Stimulated activated CD4-positive, alpha-beta T cell treated with anti-CD3 and anti-CD28 coated beads, Interleukin-2, amount 100 ng/mL, for 48 hours (primary cell): Measurements from ENCODE around the gene MARCHF10.
"Not testable (repeated sequence)": the region's sequence is repeated elsewhere in the genome, so short reads cannot be mapped to it uniquely, and the experiment has no call there.

Experiments used
- DNase-seq, 2 donors: peaks; one replicate each; pipeline ENCODE4 v3.0.0-alpha.2; 2020

The MARCHF10 gene

GRCh38 chr17:62693616-62694409 lies 114.3 kb downstream of the MARCHF10 start:
- DNase-seq: no peak

GRCh38 chr17:62692721-62693431 lies 115.2 kb downstream of the MARCHF10 start:
- no peak for DNase-seq

- DNase-seq: no peak
These were observed 115.9 kb downstream of the MARCHF10 start for GRCh38 chr17:62692159-62692651.

DNA sequence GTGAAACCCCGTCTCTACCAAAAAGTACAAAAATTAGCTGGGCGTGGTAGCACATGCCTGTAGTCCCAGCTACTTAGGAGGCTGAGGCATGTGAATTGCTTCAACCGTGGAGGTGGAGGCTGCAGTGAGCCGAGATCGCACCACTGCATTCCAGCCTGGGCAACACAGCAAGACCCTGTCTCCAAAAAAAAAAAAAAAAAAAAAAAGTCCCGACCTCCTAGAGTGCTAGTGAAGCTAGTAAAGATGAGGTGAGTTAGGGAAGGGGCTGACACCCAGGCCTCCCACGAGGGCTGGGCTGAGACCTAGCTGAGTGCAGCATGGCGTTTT lies 116.6 kb downstream of the MARCHF10 start:
- not testable (repeated sequence) for DNase-seq

DNA sequence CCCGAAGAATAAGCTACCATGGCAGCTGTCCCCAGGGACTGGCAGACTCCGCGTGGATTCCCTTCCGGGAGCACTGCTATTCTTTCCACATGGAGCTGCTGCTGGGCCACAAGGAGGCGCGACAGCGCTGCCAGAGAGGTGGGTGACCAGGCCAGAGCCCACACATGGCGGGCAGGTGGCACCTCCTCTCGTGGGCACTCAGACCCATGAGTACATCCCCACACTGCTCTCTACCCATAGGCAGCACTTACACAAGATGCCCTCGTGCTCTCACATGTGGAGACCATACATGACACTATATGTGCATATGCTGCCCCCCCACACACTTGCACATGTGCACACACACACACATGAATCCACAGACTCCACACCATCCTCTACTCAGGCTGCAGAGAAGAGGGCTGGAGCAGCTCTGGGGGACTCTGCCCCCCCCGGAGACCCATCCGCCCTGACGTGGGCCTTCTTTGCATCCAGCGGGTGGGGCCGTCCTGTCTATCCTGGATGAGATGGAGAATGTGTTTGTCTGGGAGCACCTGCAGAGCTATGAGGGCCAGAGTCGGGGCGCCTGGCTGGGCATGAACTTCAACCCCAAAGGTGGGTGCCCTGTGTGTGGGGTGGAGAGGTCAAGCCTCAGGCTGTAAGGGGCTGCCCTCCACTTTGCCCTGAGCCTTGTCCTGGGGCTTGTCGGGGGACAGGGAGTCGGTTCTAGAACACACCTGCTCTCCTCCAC lies 117.8 kb downstream of the MARCHF10 start:
- no peak for DNase-seq

GRCh38 chr17:62689441-62690167 lies 118.5 kb downstream of the MARCHF10 start:
- DNase-seq: no peak

DNA sequence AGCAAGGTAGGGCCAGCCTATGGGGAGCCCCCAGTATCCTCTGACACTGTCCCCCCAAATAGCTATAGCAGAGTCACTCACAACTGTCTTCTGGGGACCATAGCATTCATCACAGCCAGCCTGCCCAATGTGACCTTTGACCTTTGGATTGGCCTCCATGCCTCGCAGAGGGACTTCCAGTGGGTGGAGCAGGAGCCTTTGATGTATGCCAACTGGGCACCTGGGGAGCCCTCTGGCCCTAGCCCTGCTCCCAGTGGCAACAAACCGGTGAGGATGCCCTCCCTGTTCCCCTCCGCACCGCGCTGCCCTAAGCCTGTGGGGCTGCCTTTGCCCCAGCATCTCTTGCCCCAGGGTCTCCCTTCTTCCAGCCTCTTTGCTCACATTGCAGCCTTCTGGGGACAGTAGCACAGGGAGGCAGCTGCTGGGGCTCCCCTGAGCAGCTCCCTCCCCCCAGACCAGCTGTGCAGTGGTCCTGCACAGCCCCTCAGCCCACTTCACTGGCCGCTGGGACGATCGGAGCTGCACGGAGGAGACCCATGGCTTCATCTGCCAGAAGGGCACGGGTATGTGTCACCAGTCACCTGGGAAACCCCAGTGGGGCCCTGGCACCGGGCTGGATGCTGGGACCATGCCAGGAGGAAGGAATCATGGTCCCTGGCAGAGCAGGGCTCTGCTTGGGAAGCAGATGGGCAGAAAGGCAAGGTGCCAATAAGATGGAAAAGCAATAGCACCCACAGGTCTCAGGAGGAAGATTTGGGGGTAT lies 119.5 kb downstream of the MARCHF10 start:
- DNase-seq: no peak

DNA sequence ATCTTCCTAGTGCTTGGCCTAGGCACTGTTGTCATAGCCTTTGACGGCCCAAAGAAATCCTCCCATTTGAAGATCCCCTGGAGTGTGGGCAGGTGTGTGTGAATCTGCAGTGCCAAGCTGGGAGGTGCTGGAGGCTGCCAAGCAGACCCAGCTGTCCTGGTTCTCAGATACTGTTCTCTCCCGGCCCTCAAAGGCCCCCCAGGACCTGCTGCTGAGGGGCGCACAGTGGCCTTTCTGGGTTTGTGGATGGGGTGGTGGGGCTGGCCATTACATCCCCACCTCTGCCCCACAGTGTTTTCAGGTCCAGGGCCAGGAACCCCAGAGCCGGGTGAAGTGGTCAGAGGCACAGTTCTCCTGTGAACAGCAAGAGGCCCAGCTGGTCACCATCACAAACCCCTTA lies 120.1 kb downstream of the MARCHF10 start:
- no peak for DNase-seq

DNA sequence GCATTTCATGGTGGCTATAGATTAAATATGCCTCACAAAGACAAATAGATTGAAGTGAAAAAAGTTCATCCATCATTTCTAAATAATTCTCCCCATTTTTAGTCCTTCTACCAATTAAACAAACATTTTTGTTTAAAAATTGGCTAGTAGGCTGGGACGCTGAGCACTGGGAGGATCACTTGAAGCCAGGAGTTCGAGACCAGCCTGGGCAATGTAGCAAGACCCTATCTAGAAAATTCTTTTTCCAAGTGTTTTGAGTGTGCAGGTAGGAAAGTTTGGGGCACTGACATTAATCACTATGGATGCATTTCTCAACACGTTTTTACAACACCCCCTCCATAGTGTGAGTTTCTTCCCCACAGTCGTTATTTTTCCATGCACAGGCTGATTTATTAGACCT lies 123.9 kb downstream of the MARCHF10 start:
- no peak for DNase-seq

DNA sequence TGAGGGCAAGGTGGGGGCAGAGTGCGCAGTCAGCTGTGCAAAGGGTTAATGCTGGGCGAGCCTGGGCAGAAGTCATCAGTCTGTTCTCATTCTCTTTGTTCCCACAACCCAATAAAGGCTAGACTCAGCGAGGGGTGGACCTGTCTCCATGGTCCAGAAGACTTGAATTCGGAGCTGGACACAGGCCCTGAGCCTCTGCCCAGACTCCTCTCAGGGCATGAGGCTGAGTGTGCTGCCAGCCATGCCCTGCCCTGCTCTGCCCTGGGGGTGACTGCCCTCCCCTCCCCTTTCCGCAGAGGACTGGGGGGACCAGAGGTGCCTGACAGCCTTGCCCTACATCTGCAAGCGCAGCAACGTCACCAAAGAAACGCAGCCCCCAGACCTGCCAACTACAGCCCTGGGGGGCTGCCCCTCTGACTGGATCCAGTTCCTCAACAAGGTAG lies 126.2 kb downstream of the MARCHF10 start:
- no peak for DNase-seq

GRCh38 chr17:62681061-62681938 lies 126.8 kb downstream of the MARCHF10 start:
- DNase-seq: no peak

DNA sequence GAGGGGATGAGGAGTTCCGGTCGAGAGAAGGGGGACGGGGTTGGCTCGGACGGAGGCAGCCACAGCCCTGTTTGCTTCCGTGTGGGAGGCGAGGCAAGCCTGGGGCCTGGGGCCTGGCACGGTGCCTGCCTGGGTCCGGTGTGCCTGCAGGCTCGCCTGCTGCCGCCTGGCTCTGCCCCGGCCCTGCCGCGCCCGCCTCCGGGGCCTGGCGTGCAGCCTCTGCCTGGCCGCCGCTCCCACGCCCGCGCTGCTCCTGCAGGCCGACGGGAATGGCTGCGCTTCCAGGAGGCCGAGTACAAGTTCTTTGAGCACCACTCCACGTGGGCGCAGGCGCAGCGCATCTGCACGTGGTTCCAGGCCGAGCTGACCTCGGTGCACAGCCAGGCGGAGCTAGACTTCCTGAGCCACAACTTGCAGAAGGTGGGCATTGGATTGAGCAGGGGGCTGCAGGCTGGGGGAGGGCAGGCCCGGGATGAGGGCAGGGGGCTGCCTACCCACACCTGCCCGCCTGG lies 127.5 kb downstream of the MARCHF10 start:
- no peak for DNase-seq

DNA sequence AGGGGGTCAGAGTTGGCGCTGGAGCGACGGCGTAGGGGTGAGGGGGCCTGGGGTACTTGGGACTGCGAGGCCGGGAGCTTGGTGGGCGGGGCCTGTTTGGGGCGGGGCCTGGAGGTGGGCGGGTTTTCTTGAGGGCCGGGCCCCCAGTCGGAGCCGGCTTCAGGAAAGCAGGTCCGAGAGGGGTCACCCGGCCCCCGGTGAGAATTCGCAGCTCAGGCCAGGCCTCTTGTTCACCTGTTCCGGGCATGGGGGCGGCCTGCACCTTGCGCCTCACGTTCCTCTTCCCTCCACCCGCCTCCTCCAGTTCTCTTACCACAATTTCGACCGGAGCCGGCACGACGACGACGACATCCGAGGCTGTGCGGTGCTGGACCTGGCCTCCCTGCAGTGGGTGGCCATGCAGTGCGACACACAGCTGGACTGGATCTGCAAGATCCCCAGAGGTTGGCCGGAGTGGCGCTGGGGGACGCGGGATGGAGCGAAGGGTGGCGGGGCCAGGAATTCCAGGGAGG lies 128.2 kb downstream of the MARCHF10 start:
- no peak for DNase-seq

DNA sequence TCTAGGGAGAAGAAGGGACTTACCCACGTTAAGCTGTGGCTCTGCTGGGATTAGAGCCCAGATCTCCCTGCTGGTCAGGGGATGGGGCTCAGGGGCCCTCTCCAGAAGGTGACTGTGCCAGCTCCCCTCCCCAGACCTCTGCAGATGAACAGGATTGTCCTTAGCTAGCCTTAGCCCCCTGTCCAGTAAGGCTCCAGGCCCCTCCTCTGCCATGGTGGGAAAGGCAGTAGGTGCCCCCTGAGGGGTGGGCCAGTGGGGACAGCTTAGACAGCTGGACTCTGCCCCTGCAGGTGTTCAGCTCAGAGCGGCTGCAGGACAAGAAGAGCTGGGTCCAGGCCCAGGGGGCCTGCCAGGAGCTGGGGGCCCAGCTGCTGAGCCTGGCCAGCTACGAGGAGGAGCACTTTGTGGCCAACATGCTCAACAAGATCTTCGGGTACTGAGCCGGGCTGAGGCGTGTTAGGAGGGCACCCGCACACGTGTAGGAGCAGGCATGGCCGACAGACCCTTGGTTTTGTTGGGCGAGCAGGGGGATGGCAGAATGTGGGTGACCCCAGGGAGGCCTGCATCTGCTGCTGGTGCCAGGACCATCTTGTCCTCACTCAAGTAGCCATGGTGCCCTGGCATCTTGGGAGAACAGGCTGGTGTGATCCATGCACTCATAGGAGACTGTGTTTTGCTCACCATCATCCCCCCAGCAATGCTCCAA lies 129.7 kb downstream of the MARCHF10 start:
- DNase-seq: no peak

DNA sequence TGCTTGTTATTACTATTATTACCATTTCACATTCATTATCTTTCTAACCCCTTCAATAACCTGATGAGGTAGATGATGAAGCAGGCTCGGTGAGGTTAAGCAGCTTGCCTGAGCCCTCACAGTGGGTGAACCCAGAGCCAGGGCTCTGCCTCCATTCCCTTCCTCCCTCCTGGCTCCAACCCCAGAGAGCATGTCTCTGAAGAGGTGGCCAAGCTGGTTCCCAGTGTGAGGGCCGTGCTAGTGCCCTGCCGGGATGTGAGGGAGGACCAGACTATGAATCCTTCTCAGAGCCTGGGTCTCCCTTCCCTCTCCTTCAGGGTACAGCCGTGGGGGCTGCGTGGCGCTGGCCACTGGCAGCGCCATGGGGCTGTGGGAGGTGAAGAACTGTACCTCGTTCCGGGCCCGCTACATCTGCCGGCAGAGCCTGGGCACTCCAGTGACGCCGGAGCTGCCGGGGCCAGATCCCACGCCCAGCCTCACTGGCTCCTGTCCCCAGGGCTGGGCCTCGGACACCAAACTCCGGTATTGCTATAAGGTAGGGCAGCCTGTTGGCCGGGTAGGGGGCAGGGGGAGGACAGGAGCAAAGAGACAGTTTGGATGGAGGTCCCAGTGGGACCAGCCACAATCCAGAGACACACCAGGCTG lies 131.0 kb downstream of the MARCHF10 start:
- DNase-seq: no peak

DNA sequence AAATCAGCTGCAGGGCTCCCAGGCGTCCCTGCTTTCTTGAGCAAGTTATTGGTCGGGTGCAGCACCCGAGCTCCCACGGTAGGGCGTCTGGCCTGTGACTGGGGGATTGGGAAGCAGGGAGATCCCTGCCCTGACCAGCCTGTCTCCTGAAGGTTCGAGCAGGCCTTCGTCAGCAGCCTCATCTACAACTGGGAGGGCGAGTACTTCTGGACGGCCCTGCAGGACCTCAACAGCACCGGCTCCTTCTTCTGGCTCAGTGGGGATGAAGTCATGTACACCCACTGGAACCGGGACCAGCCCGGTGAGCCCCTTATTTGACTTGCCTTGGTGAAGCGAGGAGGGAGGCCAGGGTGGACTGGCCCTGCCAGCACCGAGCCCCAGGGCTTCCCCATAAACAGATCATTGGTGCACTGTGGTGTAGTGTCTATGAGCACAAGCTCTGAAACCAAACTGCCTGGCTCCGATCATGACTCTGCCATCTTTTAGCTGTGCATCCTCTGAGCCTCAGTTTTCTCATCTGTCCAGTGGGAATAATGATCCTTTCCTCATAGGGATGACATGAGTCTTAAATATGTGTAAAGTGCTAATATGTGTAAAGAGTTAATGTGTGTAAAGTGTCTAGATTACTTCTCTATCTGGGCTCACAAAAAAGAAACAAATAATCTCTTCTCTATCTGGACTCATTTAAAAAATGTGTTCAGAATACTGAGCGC lies 131.7 kb downstream of the MARCHF10 start:
- no peak for DNase-seq

DNA sequence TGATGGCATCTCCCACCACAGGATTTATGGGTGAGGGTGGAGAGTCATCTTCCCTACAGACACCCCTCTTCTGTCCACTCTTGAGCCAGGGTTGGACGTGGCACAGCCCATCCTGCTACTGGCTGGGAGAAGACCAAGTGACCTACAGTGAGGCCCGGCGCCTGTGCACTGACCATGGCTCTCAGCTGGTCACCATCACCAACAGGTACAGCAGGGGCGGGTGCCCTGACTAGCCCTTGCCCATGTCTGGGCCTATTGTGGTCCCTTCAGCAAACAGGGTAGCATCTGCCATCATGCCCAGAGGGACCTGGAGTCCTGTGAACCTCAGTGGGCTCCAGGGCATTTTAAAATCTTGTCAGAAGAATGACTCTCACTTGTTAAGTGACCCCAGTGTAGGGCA lies 132.4 kb downstream of the MARCHF10 start:
- no peak for DNase-seq

- no peak for DNase-seq
These were observed 132.9 kb downstream of the MARCHF10 start for GRCh38 chr17:62675260-62675659.

DNA sequence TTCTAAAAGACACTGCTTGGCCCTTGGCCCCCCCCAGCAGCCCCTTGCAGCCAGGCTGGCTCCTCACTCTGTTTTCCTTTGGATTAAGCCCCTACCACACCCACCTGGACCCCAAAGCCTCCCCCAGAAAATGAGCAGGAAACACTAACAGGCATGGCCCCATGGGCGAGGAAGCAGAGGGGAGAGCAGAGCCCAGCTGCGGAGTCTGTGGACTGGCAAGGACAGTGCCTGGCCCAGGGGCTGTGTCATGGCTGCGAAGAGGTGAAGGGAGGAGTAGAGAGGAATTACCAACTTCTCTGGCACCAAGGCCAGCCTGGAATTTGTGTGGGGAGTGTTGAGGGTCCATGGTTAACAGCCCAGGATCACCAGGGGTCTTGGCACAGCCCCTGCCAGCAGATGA lies 133.3 kb downstream of the MARCHF10 start:
- no peak for DNase-seq
